K562 (cell line): ENCODE results near the gene CHAC1.

Source experiments
- CEBPB ChIP-seq: fragments of 450-650 bp; IDR thresholded peaks from 2 replicates; pipeline ENCODE4 v1.6.1; 2016; ENCODE audit warnings: missing genetic modification characterization, missing compliant biosample characterization
- CHD2 ChIP-seq: IDR thresholded peaks from 2 replicates; pipeline ENCODE4 v1.6.1; 2011; ENCODE audit warnings: low read depth, low read length
- ELF4 ChIP-seq: fragments of 450-650 bp; formaldehyde crosslinking; IDR thresholded peaks from 2 replicates; pipeline ENCODE4 v1.4.0; 2022; ENCODE audit warnings: missing genetic modification characterization
- JUND ChIP-seq, 2 experiments: IDR thresholded peaks; 2 replicates in 1 of 2; 3 replicates in 1 of 2; pipeline ENCODE4 v1.6.1; 2011; ENCODE audit warnings: borderline replicate concordance in 2 of 2, low read depth in 2 of 2, low read length in 2 of 2, improper control_type of control experiment in 1 of 2, missing biosample characterization in 1 of 2, missing genetic modification characterization in 1 of 2, missing genetic modification reagents in 1 of 2
- MTA2 ChIP-seq: fragments of 450-650 bp; IDR thresholded peaks from 2 replicates; pipeline ENCODE4 v1.6.1; 2016; ENCODE audit warnings: low read depth
- NBN ChIP-seq: fragments of 450-650 bp; IDR thresholded peaks from 2 replicates; pipeline ENCODE4 v1.6.1; 2016; ENCODE audit warnings: low read depth, mild to moderate bottlenecking
- RAD21 ChIP-seq, 2 experiments: fragments of 250-450 bp in 1 of 2; fragments of 450-650 bp in 1 of 2; sonication (Bioruptor Pico) in 1 of 2; formaldehyde crosslinking in 1 of 2; IDR thresholded peaks in 1 of 2; conservative IDR thresholded peaks in 1 of 2; 2 replicates each; pipeline versions ENCODE4 v1.4.0 to v1.8.0; 2020 to 2022; ENCODE audit warnings: mild to moderate bottlenecking in 2 of 2, moderate library complexity in 1 of 2
- SREBF2 ChIP-seq: sonication (generic); formaldehyde crosslinking; IDR thresholded peaks from 2 replicates; pipeline ENCODE4 v1.4.0; 2020; ENCODE audit warnings: mild to moderate bottlenecking, missing genetic modification reagents

GRCh38 chr15:40978141-40978540 is 24.9 kb downstream of the CHAC1 start:
- TF ChIP-seq JUND (IDR thresholded peaks at IDR 0.05; ENCODE audit: borderline replicate concordance, low read depth, low read length) = no peak
- TF ChIP-seq JUND (tag; IDR thresholded peaks at IDR 0.05; ENCODE audit: borderline replicate concordance, low read depth, low read length) = no peak
- TF ChIP-seq CEBPB (tag) = no peak
- no peak for TF ChIP-seq RAD21 (CRISPR knock-in tag; conservative IDR thresholded peaks at IDR 0.05 in 1 of 2, IDR thresholded peaks at IDR 0.05 in 1 of 2)
- TF ChIP-seq NBN = no peak
- TF ChIP-seq SREBF2 = no peak
- no peak for TF ChIP-seq MTA2
- TF ChIP-seq CHD2 = no peak
- no peak for TF ChIP-seq ELF4 (CRISPR knock-in tag)
